ENCODE measurements around the gene FGD2. TPM values are rescaled to one million over a fixed set of nuclear protein-coding genes. Genes with fewer than 3 reads are reported as not detected.

Gene FGD2
- polyA plus RNA-seq, 1 experiment, result not detected

DNA sequence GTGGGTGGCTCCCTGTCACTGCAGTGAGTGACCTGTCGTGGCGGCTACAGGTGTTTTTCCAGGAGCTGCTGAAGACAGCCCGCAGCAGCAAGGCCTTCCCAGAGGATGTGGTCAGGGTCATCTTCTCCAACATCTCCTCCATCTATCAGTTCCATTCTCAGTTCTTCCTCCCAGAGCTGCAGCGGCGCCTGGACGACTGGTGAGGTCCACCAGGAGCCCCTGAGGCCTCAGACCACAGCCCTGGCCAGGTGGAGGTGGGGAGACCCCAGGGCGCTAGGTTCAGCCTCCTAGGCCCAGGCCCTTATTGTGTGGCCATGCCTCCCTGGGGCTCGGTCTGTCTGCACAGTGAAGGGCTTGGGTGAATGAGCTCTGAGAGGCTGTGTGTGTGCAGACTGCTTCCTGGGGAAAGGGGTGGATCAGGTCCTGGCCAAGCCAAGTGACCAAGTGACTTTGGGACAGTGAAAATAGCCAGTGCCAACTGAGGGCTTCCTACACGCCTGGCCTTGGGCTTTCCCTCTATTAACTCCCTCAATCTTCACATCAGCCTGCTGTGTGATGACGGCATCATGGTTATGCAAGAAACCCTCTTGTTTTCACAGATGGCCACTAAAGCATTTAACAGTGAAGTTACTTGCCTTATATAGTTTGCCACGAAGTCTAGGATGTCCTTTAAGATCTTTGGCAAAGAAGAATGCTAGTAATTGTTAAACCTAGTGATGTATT is 6.4 kb downstream of the FGD2 start:
- ChIA-PET POLR2A (no interaction called here), CTCF (interaction anchor here (1.0 to 20.1 kb wide), 7 partner anchors 11 to 242 kb away, joined by 3 to 298 read pairs (median 4); no protein-coding TSS in a partner anchor)
- H3K4me3 ChIP-seq (ENCODE audit: low read depth, low read length), result no peak overlapping the region
- no peak for TF ChIP-seq CTCF (IDR thresholded peaks at IDR 0.05; ENCODE audit: insufficient read depth, low read depth, low read length)
- no peaks in the 10 kb centered on the region for H3K36me3 ChIP-seq (ENCODE audit: control insufficient read depth, insufficient read depth, low read length)
- H3K27me3 ChIP-seq (ENCODE audit: control insufficient read depth, insufficient read depth, low read length), result no peaks in the 10 kb centered on the region
- DNase-seq (ENCODE audit: low read depth), result no peak

DNA sequence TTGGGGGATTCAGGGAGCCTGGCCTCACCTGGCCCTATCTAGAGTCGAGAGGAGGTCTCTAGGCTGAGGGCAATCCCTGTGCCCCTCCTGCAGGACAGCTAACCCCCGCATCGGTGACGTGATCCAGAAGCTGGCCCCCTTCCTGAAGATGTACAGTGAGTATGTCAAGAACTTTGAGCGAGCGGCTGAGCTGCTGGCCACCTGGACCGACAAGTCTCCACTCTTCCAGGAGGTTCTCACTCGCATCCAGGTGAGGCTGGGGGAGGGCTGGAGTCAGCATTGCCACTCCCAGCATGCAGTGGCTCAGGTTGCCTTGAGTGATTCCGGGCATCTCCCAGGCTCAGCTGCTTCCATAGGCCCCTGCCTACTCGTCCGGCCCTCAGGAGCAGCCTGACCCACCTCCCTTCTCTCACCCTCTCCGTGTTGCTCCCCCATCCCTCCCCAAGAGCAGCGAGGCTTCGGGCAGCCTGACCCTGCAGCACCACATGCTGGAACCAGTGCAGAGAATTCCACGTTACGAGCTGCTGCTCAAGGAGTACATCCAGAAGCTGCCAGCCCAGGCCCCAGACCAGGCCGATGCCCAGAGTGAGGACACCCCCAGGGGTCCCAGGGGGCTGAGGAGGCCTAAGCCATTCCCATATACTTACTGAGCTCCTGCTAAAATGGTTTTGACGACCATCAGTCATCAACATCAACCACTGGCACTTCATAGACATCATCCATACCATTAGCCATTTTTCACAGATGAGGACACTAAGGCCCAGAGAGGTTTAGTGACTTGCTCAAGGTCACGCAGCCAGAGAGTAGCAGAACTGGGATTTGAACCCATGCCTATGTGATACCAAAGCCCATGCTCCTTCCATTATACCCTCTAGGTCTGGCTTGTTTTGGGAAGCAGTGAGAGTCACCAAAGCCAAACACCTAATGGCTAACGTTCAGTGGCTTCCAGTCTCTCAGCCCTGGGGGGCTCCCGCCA is 8.3 kb downstream of the FGD2 start:
- Histone ChIP-seq H3K4me3 (ENCODE audit: low read depth, low read length) (no peak overlapping the region), H3K36me3 (ENCODE audit: control insufficient read depth, insufficient read depth, low read length) (no peaks in the 10 kb centered on the region), H3K27me3 (ENCODE audit: control insufficient read depth, insufficient read depth, low read length) (no peaks in the 10 kb centered on the region)
- no peak for TF ChIP-seq CTCF (IDR thresholded peaks at IDR 0.05; ENCODE audit: insufficient read depth, low read depth, low read length)
- POLR2A ChIA-PET, result no interaction called here
- no peak for DNase-seq (ENCODE audit: low read depth)
- CTCF ChIA-PET, result interaction anchor here (1.0 to 20.1 kb wide), 5 partner anchors 38 to 255 kb away, joined by 3 to 298 read pairs (median 3); partner anchors contain the start of gene C6orf89

- no peaks in the 10 kb centered on the region for H3K27me3 ChIP-seq (ENCODE audit: control insufficient read depth, insufficient read depth, low read length)
- no peak overlapping the region for H3K4me3 ChIP-seq (ENCODE audit: low read depth, low read length)
- no peaks in the 10 kb centered on the region for H3K36me3 ChIP-seq (ENCODE audit: control insufficient read depth, insufficient read depth, low read length)
- no peak for TF ChIP-seq CTCF (IDR thresholded peaks at IDR 0.05; ENCODE audit: insufficient read depth, low read depth, low read length)
- no peak for DNase-seq (ENCODE audit: low read depth)
- ChIA-PET POLR2A (no interaction called here), CTCF (interaction anchor here (1.4 to 20.1 kb wide), 2 partner anchors 37 to 244 kb away, joined by 3 to 298 read pairs; no protein-coding TSS in a partner anchor)
These were observed 9.2 kb downstream of the FGD2 start for GRCh38 chr6:37014667-37015066.

DNA sequence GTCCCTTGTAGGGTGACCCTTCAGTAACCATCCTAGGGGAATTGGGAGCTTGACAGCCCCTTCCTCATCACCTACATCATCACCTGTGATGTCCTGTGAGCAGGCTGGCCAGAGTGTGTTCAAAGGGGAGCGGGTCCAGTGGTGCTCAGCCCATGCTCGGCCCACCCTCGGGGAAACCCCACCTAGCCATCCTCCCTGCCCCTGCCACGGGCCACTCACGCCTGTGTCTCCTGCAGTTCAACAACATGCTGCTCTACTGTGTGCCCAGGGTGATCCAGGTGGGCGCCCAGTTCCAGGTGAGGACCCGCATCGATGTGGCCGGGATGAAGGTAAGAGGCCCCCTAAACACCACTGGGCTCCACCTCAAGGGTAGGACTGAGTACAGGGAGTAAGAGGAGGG is 10.1 kb downstream of the FGD2 start:
- no peak overlapping the region for H3K4me3 ChIP-seq (ENCODE audit: low read depth, low read length)
- DNase-seq (ENCODE audit: low read depth), result no peak
- ChIA-PET POLR2A (no interaction called here), CTCF (interaction anchor here (1.2 to 20.1 kb wide), 3 partner anchors 141 to 245 kb away, joined by 3 to 588 read pairs (median 298); partner anchors contain the start of gene PPIL1)
- H3K27me3 ChIP-seq (ENCODE audit: control insufficient read depth, insufficient read depth, low read length), result no peaks in the 10 kb centered on the region
- no peaks in the 10 kb centered on the region for H3K36me3 ChIP-seq (ENCODE audit: control insufficient read depth, insufficient read depth, low read length)
- TF ChIP-seq CTCF (IDR thresholded peaks at IDR 0.05; ENCODE audit: insufficient read depth, low read depth, low read length), result no peak

DNA sequence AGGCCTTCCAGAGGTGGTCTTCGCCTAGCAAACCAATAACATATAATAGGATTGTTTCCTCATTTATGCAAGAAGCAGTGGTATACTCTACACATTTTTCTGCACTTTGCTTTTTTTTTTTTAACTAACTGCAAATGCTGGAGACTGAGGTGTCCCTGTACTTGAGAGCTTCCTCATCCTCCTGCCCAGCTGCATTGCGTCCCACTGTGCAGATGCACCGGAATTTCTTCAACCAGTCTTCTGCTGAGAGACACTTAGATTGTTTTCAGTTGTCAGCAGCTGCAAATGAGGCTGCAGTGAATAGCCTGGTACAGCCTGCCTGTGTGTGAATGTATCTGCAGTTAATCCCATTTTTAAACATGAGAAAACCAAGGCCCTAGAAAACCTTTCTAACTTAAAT is 11.5 kb downstream of the FGD2 start:
- no peak overlapping the region for H3K4me3 ChIP-seq (ENCODE audit: low read depth, low read length)
- POLR2A ChIA-PET, result no interaction called here

More for the DNA sequence above, 11.5 kb downstream of the FGD2 start:
- no peaks in the 10 kb centered on the region for H3K36me3 ChIP-seq (ENCODE audit: control insufficient read depth, insufficient read depth, low read length)
- CTCF ChIA-PET, result interaction anchor here (1.2 to 20.1 kb wide), 18 partner anchors 11 to 257 kb away, joined by 3 to 588 read pairs (median 26); partner anchors contain the start of genes C6orf89, FGD2, MTCH1 and PPIL1
- no peak for TF ChIP-seq CTCF (IDR thresholded peaks at IDR 0.05; ENCODE audit: insufficient read depth, low read depth, low read length)
- no peaks in the 10 kb centered on the region for H3K27me3 ChIP-seq (ENCODE audit: control insufficient read depth, insufficient read depth, low read length)
- DNase-seq (ENCODE audit: low read depth), result no peak

Measured in BJ (cell line).